Smooth muscle cell (in vitro differentiated cells): ENCODE measurements around the gene COL28A1. TPM values are rescaled to one million over a fixed set of nuclear protein-coding genes. Genes with fewer than 3 reads are reported as not detected.

Experiments
- DNase-seq: peaks from one replicate; lab custom pipeline; 2025; ENCODE audit not compliant: unreplicated experiment; lab: John Stamatoyannopoulos, UW
- H2AFZ ChIP-seq: fragments of 200-600 bp; sonication (generic); 2 replicates; pipeline ENCODE4 v1.6.0; 2016; ENCODE audit warnings: antibody characterized with exemption, low read depth, mild to moderate bottlenecking
- H3F3A ChIP-seq: fragments of 200-600 bp; sonication (generic); 2 replicates; pipeline ENCODE4 v1.6.0; 2017; ENCODE audit warnings: antibody characterized with exemption, low read depth
- H3K27ac ChIP-seq: fragments of 200-600 bp; sonication (generic); 2 replicates; pipeline ENCODE4 v1.5.1; 2016; ENCODE audit warnings: low read depth, mild to moderate bottlenecking
- H3K27me3 ChIP-seq: fragments of 200-600 bp; sonication (generic); 2 replicates; pipeline ENCODE4 v1.6.1; 2016; ENCODE audit warnings: low read depth, mild to moderate bottlenecking
- H3K36me3 ChIP-seq: fragments of 200-600 bp; sonication (generic); 2 replicates; pipeline ENCODE4 v1.5.1; 2016; ENCODE audit warnings: low read depth
- H3K4me1 ChIP-seq: fragments of 200-600 bp; sonication (generic); 2 replicates; pipeline ENCODE4 v1.5.1; 2016; ENCODE audit warnings: low read depth
- H3K4me2 ChIP-seq: fragments of 200-600 bp; sonication (generic); 2 replicates; pipeline ENCODE4 v1.6.0; 2016; ENCODE audit warnings: mild to moderate bottlenecking
- H3K4me3 ChIP-seq: fragments of 200-600 bp; sonication (generic); 2 replicates; pipeline ENCODE4 v1.5.1; 2016; ENCODE audit warnings: mild to moderate bottlenecking
- H3K79me2 ChIP-seq: fragments of 200-600 bp; sonication (generic); 2 replicates; pipeline ENCODE4 v1.6.0; 2016; ENCODE audit warnings: low read depth, mild to moderate bottlenecking
- H3K9ac ChIP-seq: fragments of 200-600 bp; sonication (generic); 2 replicates; pipeline ENCODE4 v1.6.0; 2016; ENCODE audit warnings: low read depth
- H3K9me3 ChIP-seq: fragments of 200-600 bp; sonication (generic); replicated peaks from 2 replicates; pipeline ENCODE4 v1.5.1; 2016; ENCODE audit warnings: low read depth
- H4K20me1 ChIP-seq: fragments of 200-600 bp; sonication (generic); 2 replicates; pipeline ENCODE4 v1.6.0; 2016; ENCODE audit warnings: low read depth
- CTCF ChIP-seq: fragments of 200-600 bp; sonication (generic); IDR thresholded peaks from 2 replicates; pipeline ENCODE4 v1.5.1; 2017; ENCODE audit warnings: borderline replicate concordance, mild to moderate bottlenecking, antibody characterized with exemption; ENCODE audit not compliant: insufficient read depth, poor library complexity, severe bottlenecking
- WGBS: methylation state at CpG from one replicate; pipeline ENCODE4 v1.1.7; 2016; ENCODE audit warnings: low lambda C conversion rate; 5-methylcytosine and 5-hydroxymethylcytosine counted together
- polyA plus RNA-seq: library from polyadenylated mRNA; unstranded; fragments of >200 nt; fragmentation: Nextera tagmentation; extraction: Ambion mirVana; gene quantifications from 2 replicates; pipeline ENCODE4 v1.2.1, GENCODE V29; 2016
- total RNA-seq: library from RNA; depleted of rRNA; stranded (reverse); fragments of >200 nt; gene quantifications from 2 replicates; pipeline ENCODE4 v1.2.3, GENCODE V29; 2014

The COL28A1 gene
- total and polyA plus RNA-seq, 2 experiments from 2014 or later = 0.13 TPM; not detected in 1

- H3K27ac ChIP-seq = no peak overlapping the region
- no peak overlapping the region for H3K4me2 ChIP-seq
- H3K79me2 ChIP-seq = no peaks in the 10 kb centered on the region
- no peaks in the 10 kb centered on the region for H3K36me3 ChIP-seq
- H3K4me3 ChIP-seq = no peak overlapping the region
- 46% methylated on average over 2 of the region's 2 CpGs for WGBS
- H3K27me3 ChIP-seq = no peaks in the 10 kb centered on the region
- no peaks in the 10 kb centered on the region for H3F3A ChIP-seq
- H3K9me3 ChIP-seq = no peaks in the 10 kb centered on the region
- peaks cover 4% of the 10 kb centered on the region for H3K4me1 ChIP-seq
- no peaks in the 10 kb centered on the region for H4K20me1 ChIP-seq
- DNase-seq = no peak
- no peak for TF ChIP-seq CTCF
- no peak overlapping the region for H2AFZ ChIP-seq
- no peak overlapping the region for H3K9ac ChIP-seq
Measured at GRCh38 chr7:7351156-7351555, 184.5 kb downstream of the COL28A1 start.

- no peak for TF ChIP-seq CTCF
- no peak for DNase-seq
- H3K4me1 ChIP-seq = peaks cover 4% of the 10 kb centered on the region
- H3K36me3 ChIP-seq = no peaks in the 10 kb centered on the region
- no peaks in the 10 kb centered on the region for H4K20me1 ChIP-seq
- H3F3A ChIP-seq = no peaks in the 10 kb centered on the region
- WGBS = 96% methylated on average over 2 of the region's 2 CpGs
- no peaks in the 10 kb centered on the region for H3K9me3 ChIP-seq
- no peak overlapping the region for H3K9ac ChIP-seq
- no peaks in the 10 kb centered on the region for H3K79me2 ChIP-seq
- H3K27ac ChIP-seq = no peak overlapping the region
- no peak overlapping the region for H3K4me3 ChIP-seq
- H3K27me3 ChIP-seq = no peaks in the 10 kb centered on the region
- no peak overlapping the region for H2AFZ ChIP-seq
- no peak overlapping the region for H3K4me2 ChIP-seq
Measured at GRCh38 chr7:7349156-7349555, 186.5 kb downstream of the COL28A1 start.

GRCh38 chr7:7347045-7347444 is 188.6 kb downstream of the COL28A1 start:
- Histone ChIP-seq H2AFZ (no peak overlapping the region), H3K4me2 (no peak overlapping the region), H3K79me2 (no peaks in the 10 kb centered on the region), H3K4me3 (no peak overlapping the region), H3K4me1 (peaks cover 4% of the 10 kb centered on the region), H3K27ac (no peak overlapping the region), H3K36me3 (no peaks in the 10 kb centered on the region), H3K9me3 (no peaks in the 10 kb centered on the region), H4K20me1 (no peaks in the 10 kb centered on the region), H3K9ac (no peak overlapping the region), H3K27me3 (no peaks in the 10 kb centered on the region), H3F3A (no peaks in the 10 kb centered on the region)
- DNase-seq = no peak
- no peak for TF ChIP-seq CTCF

DNA sequence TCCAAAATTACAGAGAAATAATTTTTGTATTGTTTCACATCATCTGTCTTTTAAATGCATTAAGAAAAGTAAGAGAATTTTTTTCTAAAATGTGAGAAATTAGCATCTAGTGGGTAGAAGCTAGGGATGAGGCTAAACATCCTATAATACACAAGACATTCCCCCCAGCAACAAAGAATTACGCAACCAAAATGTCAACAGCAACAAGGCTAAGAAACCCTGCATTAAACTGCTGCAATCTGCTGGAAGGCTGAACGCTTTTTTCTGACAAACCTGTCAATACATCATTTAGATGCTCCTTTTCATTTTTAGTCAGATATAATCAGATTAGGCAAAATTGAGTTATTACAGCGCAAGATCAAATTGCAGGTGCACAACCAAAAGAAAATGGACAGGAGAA is 191.1 kb downstream of the COL28A1 start:
- no peaks in the 10 kb centered on the region for H3F3A ChIP-seq
- H3K36me3 ChIP-seq = no peaks in the 10 kb centered on the region
- H3K9me3 ChIP-seq = no peaks in the 10 kb centered on the region
- TF ChIP-seq CTCF = no peak
- H3K4me3 ChIP-seq = no peak overlapping the region
- H3K79me2 ChIP-seq = no peaks in the 10 kb centered on the region
- no peaks in the 10 kb centered on the region for H3K27me3 ChIP-seq
- H2AFZ ChIP-seq = no peak overlapping the region
- H3K27ac ChIP-seq = no peak overlapping the region
- 81% methylated on average over 3 of the region's 3 CpGs for WGBS
- H4K20me1 ChIP-seq = no peaks in the 10 kb centered on the region
- no peak overlapping the region for H3K9ac ChIP-seq
- no peak for DNase-seq
- H3K4me1 ChIP-seq = peaks cover 4% of the 10 kb centered on the region
- H3K4me2 ChIP-seq = no peak overlapping the region
